ENCODE data around the gene MYH16. TPM values are rescaled to one million over a fixed set of nuclear protein-coding genes. Genes with fewer than 3 reads are reported as not detected.
"Not testable (repeated sequence)": the region's sequence is repeated elsewhere in the genome, so short reads cannot be mapped to it uniquely, and the experiment has no call there.

The MYH16 gene
- total and polyA plus RNA-seq, 4 donors, result not detected

GRCh38 chr7:99344061-99344647 is 71.5 kb downstream of the MYH16 start:
- no peaks in the 10 kb centered on the region for H3K9me3 ChIP-seq (ENCODE audit: control insufficient read depth in 4 of 4, low read length in 3 of 4)
- no peak overlapping the region for H3K27ac ChIP-seq (ENCODE audit: low read depth in 1 of 2, low read length in 2 of 2)
- TF ChIP-seq TAF1 (conservative IDR thresholded peaks at IDR 0.05) (no peak), RXRA (IDR thresholded peaks at IDR 0.05) (no peak), FOXA2 (IDR thresholded peaks at IDR 0.05) (no peak), HNF4G (IDR thresholded peaks at IDR 0.05) (no peak), JUND (IDR thresholded peaks at IDR 0.05) (no peak), ATF3 (IDR thresholded peaks at IDR 0.05) (no peak)
- WGBS, result 96% methylated on average over 13 of the region's 13 CpGs
- H3K4me3 ChIP-seq (ENCODE audit: low read depth in 1 of 3, low read length in 3 of 3), result no peak overlapping the region
- no peak for DNase-seq (ENCODE audit: low spot score)
- H3K27me3 ChIP-seq (ENCODE audit: control insufficient read depth in 4 of 4, insufficient read depth in 4 of 4, low read length in 3 of 4), result no peaks in the 10 kb centered on the region
- H3K4me1 ChIP-seq (ENCODE audit: control insufficient read depth in 4 of 4, insufficient read depth in 4 of 4, low read length in 3 of 4), result no peaks in the 10 kb centered on the region
- no peak overlapping the region for H3K9ac ChIP-seq (ENCODE audit: low read depth in 1 of 2, low read length in 2 of 2)
- H3K36me3 ChIP-seq (ENCODE audit: control insufficient read depth in 4 of 4, insufficient read depth in 3 of 4, low read depth in 1 of 4, low read length in 3 of 4), result peaks cover 7 to 52% (median 45%) of the 10 kb centered on the region in 4 donors

DNA sequence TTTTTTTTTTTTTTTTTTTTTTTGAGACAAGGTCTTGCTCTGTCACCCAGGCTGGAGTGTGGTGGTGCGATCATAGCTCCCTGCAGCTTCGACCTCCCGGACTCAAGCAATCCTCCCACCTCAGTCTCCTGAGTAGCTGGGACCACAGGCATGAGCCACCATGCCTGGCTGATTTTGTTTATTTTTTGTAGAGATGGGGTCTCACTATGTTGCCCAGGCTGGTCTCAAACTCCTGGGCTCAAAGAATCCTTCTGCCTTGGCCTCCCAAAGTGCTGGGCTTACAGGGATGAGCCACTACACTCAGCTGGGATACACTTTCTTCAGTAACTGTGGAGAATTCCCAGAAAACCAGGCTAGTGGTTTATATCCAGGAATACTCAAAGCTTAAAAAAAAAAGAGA is 78.0 kb downstream of the MYH16 start:
- H3K4me3 ChIP-seq (ENCODE audit: low read depth in 1 of 3, low read length in 3 of 3); H3K4me1 ChIP-seq (ENCODE audit: control insufficient read depth in 4 of 4, insufficient read depth in 4 of 4, low read length in 3 of 4); H3K27ac ChIP-seq (ENCODE audit: low read depth in 1 of 2, low read length in 2 of 2); H3K9me3 ChIP-seq (ENCODE audit: control insufficient read depth in 4 of 4, low read length in 3 of 4); H3K9ac ChIP-seq (ENCODE audit: low read depth in 1 of 2, low read length in 2 of 2); DNase-seq (ENCODE audit: low spot score); H3K27me3 ChIP-seq (ENCODE audit: control insufficient read depth in 4 of 4, insufficient read depth in 4 of 4, low read length in 3 of 4): not testable (repeated sequence)
- 93% methylated on average over 3 of the region's 3 CpGs for WGBS
- peaks cover 21 to 51% (median 39%) of the 10 kb centered on the region in 4 donors for H3K36me3 ChIP-seq (ENCODE audit: control insufficient read depth in 4 of 4, insufficient read depth in 3 of 4, low read depth in 1 of 4, low read length in 3 of 4)

- H3K4me3 ChIP-seq (ENCODE audit: low read depth in 1 of 3, low read length in 3 of 3), result no peak overlapping the region
- H3K9ac ChIP-seq (ENCODE audit: low read depth in 1 of 2, low read length in 2 of 2), result no peak overlapping the region
- H3K27me3 ChIP-seq (ENCODE audit: control insufficient read depth in 4 of 4, insufficient read depth in 4 of 4, low read length in 3 of 4), result no peaks in the 10 kb centered on the region
- peaks cover 0 to 6% (median 2%) of the 10 kb centered on the region in 4 donors for H3K4me1 ChIP-seq (ENCODE audit: control insufficient read depth in 4 of 4, insufficient read depth in 4 of 4, low read length in 3 of 4)
- DNase-seq (ENCODE audit: low spot score), result no peak
- TF ChIP-seq YY1 (IDR thresholded peaks at IDR 0.05) (no peak), GABPA (IDR thresholded peaks at IDR 0.05 in 1 of 2, conservative IDR thresholded peaks at IDR 0.05 in 1 of 2) (no peak), HNF4A (conservative IDR thresholded peaks at IDR 0.05) (no peak), ATF3 (IDR thresholded peaks at IDR 0.05) (no peak), ZBTB33 (IDR thresholded peaks at IDR 0.05) (no peak), RAD21 (IDR thresholded peaks at IDR 0.05) (no peak), SP1 (IDR thresholded peaks at IDR 0.05) (no peak), REST (IDR thresholded peaks at IDR 0.05) (no peak), JUND (IDR thresholded peaks at IDR 0.05) (no peak), RXRA (IDR thresholded peaks at IDR 0.05) (no peak), EGR1 (IDR thresholded peaks at IDR 0.05; ENCODE audit: low read depth in 2 of 2) (no peak), FOXA2 (IDR thresholded peaks at IDR 0.05) (no peak), NR2F2 (IDR thresholded peaks at IDR 0.05) (no peak), HNF4G (IDR thresholded peaks at IDR 0.05) (no peak), FOXA1 (IDR thresholded peaks at IDR 0.05) (no peak), TAF1 (conservative IDR thresholded peaks at IDR 0.05) (no peak), MAX (IDR thresholded peaks at IDR 0.05) (no peak)
- TF ChIP-seq, protein P1, sequence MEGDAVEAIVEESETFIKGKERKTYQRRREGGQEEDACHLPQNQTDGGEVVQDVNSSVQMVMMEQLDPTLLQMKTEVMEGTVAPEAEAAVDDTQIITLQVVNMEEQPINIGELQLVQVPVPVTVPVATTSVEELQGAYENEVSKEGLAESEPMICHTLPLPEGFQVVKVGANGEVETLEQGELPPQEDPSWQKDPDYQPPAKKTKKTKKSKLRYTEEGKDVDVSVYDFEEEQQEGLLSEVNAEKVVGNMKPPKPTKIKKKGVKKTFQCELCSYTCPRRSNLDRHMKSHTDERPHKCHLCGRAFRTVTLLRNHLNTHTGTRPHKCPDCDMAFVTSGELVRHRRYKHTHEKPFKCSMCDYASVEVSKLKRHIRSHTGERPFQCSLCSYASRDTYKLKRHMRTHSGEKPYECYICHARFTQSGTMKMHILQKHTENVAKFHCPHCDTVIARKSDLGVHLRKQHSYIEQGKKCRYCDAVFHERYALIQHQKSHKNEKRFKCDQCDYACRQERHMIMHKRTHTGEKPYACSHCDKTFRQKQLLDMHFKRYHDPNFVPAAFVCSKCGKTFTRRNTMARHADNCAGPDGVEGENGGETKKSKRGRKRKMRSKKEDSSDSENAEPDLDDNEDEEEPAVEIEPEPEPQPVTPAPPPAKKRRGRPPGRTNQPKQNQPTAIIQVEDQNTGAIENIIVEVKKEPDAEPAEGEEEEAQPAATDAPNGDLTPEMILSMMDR (IDR thresholded peaks at IDR 0.05; ENCODE audit: low read depth, low read length, missing input control), result no peak
- H3K27ac ChIP-seq (ENCODE audit: low read depth in 1 of 2, low read length in 2 of 2), result no peak overlapping the region
- H3K36me3 ChIP-seq (ENCODE audit: control insufficient read depth in 4 of 4, insufficient read depth in 3 of 4, low read depth in 1 of 4, low read length in 3 of 4), result peaks cover 17 to 52% (median 36%) of the 10 kb centered on the region in 4 donors
- H3K9me3 ChIP-seq (ENCODE audit: control insufficient read depth in 4 of 4, low read length in 3 of 4), result no peaks in the 10 kb centered on the region
- 97% methylated on average over 5 of the region's 5 CpGs for WGBS
Observed at GRCh38 chr7:99352247-99352646, 79.6 kb downstream of the MYH16 start.
